GM19023 (cell line): ENCODE data around the gene SSBP2.
A peak's percentile ranks its signal among the peaks of the same experiment; 100 is the strongest.
"Not testable (repeated sequence)": the region's sequence is repeated elsewhere in the genome, so short reads cannot be mapped to it uniquely, and the experiment has no call there.

Experiments used
- ATAC-seq: cut with Tn5 transposase; IDR thresholded peaks from one replicate; pipeline ENCODE4 v1.9.1; 2021; ENCODE audit warnings: mild to moderate bottlenecking, moderate library complexity; ENCODE audit not compliant: unreplicated experiment

Gene SSBP2

DNA sequence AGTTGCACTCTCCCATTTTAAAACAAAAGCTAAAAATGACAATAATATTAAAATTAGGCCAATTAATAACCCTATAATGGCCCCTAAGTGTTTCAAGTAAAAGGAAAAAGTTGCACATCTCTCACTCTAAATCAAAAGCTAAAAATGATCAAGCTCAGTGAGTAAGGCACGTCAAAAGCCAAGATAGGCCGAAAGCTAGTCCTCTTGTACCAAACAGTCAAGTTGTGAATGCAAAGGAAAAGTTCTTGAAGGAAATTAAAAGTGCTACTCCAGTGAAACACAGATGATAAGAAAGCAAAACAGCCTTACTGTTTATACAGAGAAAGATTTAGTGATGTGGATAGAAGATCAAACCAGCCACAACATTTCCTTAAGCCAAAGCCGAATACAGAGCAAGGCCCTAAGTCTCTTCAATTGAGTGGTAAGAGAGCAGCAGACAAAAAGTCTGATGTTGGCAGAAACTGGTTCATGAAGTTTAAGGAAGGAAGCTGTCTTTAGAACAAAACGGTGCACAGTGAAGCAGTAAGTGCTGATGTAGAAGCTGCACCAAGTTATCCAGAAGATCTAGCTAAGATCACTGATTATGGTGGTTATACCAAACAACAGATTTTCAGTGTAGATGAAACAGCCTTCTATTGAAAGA, 212.9 kb downstream of the SSBP2 start:
- no peak for ATAC-seq

DNA sequence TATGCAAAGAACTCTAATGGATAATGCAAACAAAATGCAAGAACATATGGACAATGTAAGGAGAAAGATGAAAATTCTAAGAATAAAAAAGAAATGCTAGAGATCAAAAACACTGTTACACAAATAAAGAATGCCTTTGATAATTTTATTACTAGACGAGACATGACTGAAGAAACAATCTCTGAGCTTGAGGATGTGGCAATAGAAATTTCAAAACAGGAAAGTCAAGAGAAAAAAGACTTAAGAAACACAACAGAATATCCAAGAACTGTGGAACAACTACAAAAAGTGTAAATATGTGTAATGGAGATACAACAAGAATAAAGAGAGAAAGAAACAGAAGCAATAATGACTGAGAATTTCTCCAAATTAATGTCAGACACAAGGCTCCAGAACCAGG, 216.5 kb downstream of the SSBP2 start:
- no peak for ATAC-seq

- no peak for ATAC-seq
These were observed 217.1 kb downstream of the SSBP2 start for GRCh38 chr5:81533629-81534405.

DNA sequence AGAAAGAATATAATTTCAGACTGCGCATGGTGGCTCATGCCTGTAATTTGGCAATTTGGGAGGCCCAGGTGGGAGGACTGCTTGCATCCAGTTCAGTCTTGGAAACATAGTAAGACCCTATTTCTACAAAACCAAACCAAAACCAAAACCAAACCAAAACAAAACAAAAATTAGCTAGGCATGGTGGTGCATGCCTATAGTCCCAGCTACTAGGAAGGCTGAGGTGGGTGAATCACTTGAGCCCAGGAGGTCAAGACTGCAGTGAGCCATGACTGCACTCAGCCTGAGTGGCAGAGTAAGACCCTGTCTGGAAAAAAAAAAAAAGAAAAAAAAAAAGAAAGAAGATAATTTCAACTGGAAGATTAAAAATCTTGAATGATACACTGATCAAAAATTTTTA, 220.0 kb downstream of the SSBP2 start:
- ATAC-seq: no peak

GRCh38 chr5:81525690-81526089, 225.2 kb downstream of the SSBP2 start:
- ATAC-seq: no peak

DNA sequence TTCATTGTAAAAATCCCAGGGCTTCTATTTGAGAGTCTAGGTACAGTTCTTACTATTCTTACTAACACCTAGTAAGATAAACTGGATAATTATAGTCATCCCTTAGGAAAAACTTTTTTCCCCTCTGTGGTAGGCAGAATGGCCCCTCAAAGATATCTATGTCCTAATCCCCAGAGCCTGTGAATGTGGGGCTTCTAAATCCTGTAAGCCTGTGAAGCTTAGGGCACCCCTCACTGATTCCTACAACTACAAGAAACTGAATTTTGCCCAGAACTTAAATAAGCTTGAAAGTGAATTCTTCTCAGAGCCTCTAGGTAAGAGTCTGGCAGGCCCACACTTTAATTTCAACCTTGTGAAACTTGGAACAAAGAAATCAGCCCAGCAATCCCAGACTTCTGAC, 226.9 kb downstream of the SSBP2 start:
- no peak for ATAC-seq

GRCh38 chr5:81522571-81522970, 228.3 kb downstream of the SSBP2 start:
- no peak for ATAC-seq

- ATAC-seq: no peak
These were observed 230.1 kb downstream of the SSBP2 start for GRCh38 chr5:81520769-81521168.

GRCh38 chr5:81519217-81519905, 231.5 kb downstream of the SSBP2 start:
- ATAC-seq: no peak

DNA sequence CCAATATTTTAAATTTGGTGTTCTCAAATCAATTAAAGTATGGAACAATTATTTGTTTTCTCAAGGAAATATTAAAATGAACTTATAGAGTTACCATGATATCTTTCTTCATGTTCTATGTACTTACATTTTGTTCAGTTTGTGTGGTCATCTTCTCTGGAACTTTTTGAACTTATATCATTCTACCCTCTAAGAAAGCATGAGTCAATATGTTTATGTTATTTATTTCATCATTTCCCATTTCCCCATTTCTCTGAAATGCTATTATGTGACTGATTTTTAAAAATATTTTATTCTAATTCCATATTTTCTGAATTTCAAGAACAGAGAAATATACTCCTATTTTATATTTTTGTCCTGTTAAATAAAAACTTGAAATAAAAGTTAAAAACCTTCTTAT, 233.4 kb downstream of the SSBP2 start:
- ATAC-seq: no peak

DNA sequence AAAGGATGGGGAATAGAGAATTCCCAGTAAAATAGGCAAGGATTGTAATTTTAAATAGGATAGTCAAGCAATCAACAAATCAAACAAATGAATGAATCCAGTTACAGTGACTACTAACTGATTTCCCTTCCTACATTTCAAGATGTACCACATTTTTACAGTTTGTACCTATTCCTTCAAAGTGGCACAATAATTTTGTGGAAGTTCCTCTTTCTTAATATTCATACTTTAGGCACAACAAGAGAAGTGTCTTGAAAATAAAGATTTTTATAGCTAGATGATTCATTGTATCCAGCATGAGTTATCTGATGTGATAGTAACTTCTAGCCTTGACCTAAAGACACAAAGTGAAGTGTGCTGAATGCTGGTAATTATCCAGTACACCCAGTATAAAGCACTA, 234.8 kb downstream of the SSBP2 start:
- ATAC-seq: no peak

DNA sequence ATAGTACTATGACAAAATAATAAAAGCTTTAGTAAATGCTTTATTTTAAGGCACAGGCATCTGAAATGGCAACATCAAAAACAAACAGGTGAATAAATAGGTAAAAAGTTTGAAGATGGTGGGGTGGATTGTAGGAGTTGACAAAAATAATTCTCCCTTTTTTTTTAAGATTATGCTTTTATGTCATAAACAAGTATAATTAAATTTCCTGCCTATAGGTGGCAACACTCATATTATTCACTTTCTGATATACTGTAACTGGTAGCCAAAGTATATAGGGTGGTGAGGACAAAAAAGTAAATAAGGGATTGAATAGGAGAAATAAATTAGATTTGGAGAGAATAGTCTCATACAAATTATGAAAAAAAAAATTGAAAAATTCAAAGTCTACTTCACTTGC, 236.9 kb downstream of the SSBP2 start:
- ATAC-seq: no peak

GRCh38 chr5:81513473-81513872, 237.4 kb downstream of the SSBP2 start:
- ATAC-seq: no peak

DNA sequence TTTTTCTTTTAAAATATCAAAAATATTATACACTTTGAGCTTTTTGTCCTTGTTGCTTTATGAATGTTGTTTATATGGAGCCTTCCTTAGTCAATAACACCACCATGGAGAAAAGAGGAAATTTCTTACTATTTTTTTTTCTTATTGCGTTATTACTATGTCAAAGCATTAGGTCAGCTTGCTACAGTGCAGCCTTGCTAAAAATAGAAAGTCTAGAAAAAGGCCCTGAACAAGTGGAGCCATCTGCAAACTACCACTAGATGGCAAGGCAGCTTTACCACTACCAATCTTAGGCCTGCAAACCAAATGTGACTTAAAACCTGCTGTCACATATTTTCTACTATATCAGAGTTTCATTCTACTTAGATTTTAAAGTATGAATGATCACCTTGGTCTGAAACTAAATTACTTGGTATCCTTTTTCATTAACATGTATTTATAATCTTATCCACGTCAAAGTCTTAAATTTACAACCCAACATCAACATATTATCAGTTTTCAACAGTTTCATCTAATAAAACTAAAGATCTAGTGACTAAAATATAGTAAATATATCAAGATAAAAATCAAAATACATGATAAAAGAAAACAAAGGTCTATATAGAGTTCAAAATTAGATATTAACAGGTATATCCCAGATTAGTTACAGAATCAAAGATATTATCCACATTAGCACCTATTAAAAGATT, 243.9 kb downstream of the SSBP2 start:
- ATAC-seq: peak; percentile 99

- no peak for ATAC-seq
These were observed 244.5 kb downstream of the SSBP2 start for GRCh38 chr5:81506378-81506777.

DNA sequence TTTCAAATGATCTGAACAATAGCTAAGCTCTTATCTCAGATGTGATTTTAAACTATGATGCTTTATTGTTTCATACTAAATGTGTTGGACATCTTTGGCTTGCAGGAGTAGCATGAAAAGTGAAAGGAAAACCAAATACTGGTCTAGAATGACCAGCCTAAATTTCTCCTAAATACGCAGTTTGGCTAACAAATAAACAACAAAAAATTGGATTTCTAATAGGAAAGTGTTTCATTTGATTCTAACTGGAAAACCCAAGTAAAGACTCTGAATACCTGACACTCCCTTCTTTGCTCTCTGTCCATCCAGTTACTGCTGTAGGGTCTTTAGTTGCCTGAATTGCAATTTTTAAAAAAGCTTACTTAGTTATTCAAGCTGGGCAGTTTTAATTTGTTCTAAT, 245.2 kb downstream of the SSBP2 start:
- no peak for ATAC-seq

- ATAC-seq: not testable (repeated sequence)
These were observed 247.3 kb downstream of the SSBP2 start for GRCh38 chr5:81503602-81504001.

DNA sequence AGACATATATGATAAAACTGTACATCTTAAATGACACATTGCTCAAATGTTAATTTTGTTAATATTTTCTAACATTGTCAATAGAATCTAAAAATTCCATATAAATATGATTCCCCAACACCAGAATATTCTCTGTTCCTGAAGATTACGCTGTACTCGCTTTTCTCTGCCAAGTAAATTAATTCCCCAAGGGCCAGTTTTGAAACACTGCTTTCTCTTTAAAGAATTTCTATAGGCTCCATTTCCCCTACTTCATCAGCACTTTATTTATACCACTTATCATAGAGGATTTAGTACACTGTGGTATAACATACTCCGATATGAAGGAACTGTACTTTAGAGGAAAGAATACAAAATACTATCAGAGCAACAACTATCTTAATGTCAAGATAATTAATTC, 255.6 kb downstream of the SSBP2 start:
- no peak for ATAC-seq

GRCh38 chr5:81488862-81489261, 262.0 kb downstream of the SSBP2 start:
- ATAC-seq: no peak

GRCh38 chr5:81486711-81487110, 264.2 kb downstream of the SSBP2 start:
- no peak for ATAC-seq

DNA sequence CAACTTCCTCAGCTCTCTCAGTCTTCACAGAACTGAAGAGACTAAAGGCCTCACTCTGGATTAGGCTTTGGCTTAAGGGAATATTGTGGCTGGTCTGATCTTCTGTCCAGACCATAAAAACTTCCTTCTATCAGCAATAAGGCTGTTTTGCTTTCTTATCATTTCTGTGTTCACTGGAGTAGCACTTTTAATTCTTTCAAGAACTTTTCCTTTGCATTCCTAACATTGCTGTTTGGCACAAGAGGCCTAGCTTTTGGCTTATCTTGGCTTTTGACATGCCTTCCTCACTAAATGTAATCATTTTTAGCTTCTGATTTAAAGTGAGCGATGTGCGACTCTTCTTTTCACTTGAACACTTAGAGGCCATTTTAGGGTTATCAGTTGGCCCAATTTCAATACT, 268.3 kb downstream of the SSBP2 start:
- ATAC-seq: no peak
